WTC11 (cell line): Measurements from ENCODE around the gene ZDHHC14. TPM values are rescaled to one million over a fixed set of nuclear protein-coding genes. Genes with fewer than 3 reads are reported as not detected.

Source experiments
- ATAC-seq: fragments of 200-7000 bp; cut with Tn5 transposase; 2 replicates; pipeline ENCODE4 v1.10.0; 2021; ENCODE audit warnings: mild to moderate bottlenecking, moderate library complexity
- CTCF ChIA-PET: fragments of 300-600 bp; sonication (Branson Sonifier 250); formaldehyde crosslinking; loops from one replicate; lab custom pipeline; 2021; ENCODE audit warnings: antibody characterized with exemption; lab: Charles Lee
- POLR2A ChIA-PET: fragments of 350-600 bp; sonication (Branson Sonifier 250); formaldehyde crosslinking; loops from one replicate; lab custom pipeline; 2021; ENCODE audit warnings: antibody characterized with exemption; lab: Charles Lee
- DNase-seq: peaks from one replicate; pipeline ENCODE4 v3.0.0; 2021; ENCODE audit warnings: low spot score
- H3K27ac Mint-ChIP-seq: 2 replicates; pipeline ENCODE4 v1.8.0; 2021; ENCODE audit warnings: mixed read lengths
- H3K27me3 Mint-ChIP-seq: 2 replicates; pipeline ENCODE4 v1.8.0; 2021; ENCODE audit warnings: low read depth, mild to moderate bottlenecking, moderate library complexity, mixed read lengths
- H3K36me3 Mint-ChIP-seq: 2 replicates; pipeline ENCODE4 v1.8.0; 2021; ENCODE audit warnings: mixed read lengths
- H3K4me1 Mint-ChIP-seq: 2 replicates; pipeline ENCODE4 v1.8.0; 2022; ENCODE audit warnings: mixed read lengths
- H3K4me3 Mint-ChIP-seq: 2 replicates; pipeline ENCODE4 v1.8.0; 2021; ENCODE audit warnings: mild to moderate bottlenecking, moderate library complexity, mixed read lengths
- H3K9me3 Mint-ChIP-seq: 2 replicates; pipeline ENCODE4 v1.8.0; 2021; ENCODE audit warnings: mixed read lengths
- ATF2 ChIP-seq: sonication (generic); formaldehyde crosslinking; IDR thresholded peaks from 2 replicates; pipeline ENCODE4 v1.8.1; 2022; ENCODE audit warnings: low read depth, missing genetic modification reagents, borderline replicate concordance
- ELF4 ChIP-seq: sonication (generic); formaldehyde crosslinking; IDR thresholded peaks from 2 replicates; pipeline ENCODE4 v1.8.1; 2022; ENCODE audit warnings: low read depth, mild to moderate bottlenecking, moderate library complexity, missing genetic modification reagents
- ESRRA ChIP-seq: sonication (generic); formaldehyde crosslinking; IDR thresholded peaks from 2 replicates; pipeline ENCODE4 v1.8.1; 2022; ENCODE audit warnings: mild to moderate bottlenecking, missing genetic modification reagents, borderline replicate concordance
- FOXJ3 ChIP-seq: sonication (generic); formaldehyde crosslinking; IDR thresholded peaks from 2 replicates; pipeline ENCODE4 v1.9.0; 2021; ENCODE audit warnings: missing genetic modification reagents, mild to moderate bottlenecking, borderline replicate concordance
- JUN ChIP-seq: sonication (generic); formaldehyde crosslinking; IDR thresholded peaks from 2 replicates; pipeline ENCODE4 v1.8.0; 2023; ENCODE audit warnings: mild to moderate bottlenecking, missing genetic modification reagents
- MYBL2 ChIP-seq: sonication (generic); formaldehyde crosslinking; IDR thresholded peaks from 2 replicates; pipeline ENCODE4 v1.8.1; 2023; ENCODE audit warnings: mild to moderate bottlenecking, moderate library complexity, missing genetic modification reagents
- NFATC4 ChIP-seq: fragments of 250-450 bp; sonication (Bioruptor Pico); IDR thresholded peaks from 2 replicates; pipeline ENCODE4 v1.9.0; 2021; ENCODE audit warnings: mild to moderate bottlenecking
- RORB ChIP-seq: fragments of 250-450 bp; sonication (Bioruptor Pico); IDR thresholded peaks from 2 replicates; pipeline ENCODE4 v1.9.0; 2021; ENCODE audit warnings: mild to moderate bottlenecking
- SMAD3 ChIP-seq: sonication (generic); formaldehyde crosslinking; IDR thresholded peaks from 2 replicates; pipeline ENCODE4 v1.8.0; 2022; ENCODE audit warnings: missing genetic modification reagents, mild to moderate bottlenecking, borderline replicate concordance
- SP1 ChIP-seq: sonication (generic); formaldehyde crosslinking; conservative IDR thresholded peaks from 2 replicates; pipeline ENCODE4 v1.8.1; 2022; ENCODE audit warnings: missing genetic modification reagents
- TEAD1 ChIP-seq: sonication (generic); formaldehyde crosslinking; IDR thresholded peaks from 2 replicates; pipeline ENCODE4 v1.8.0; 2022; ENCODE audit warnings: mild to moderate bottlenecking, missing genetic modification reagents
- TP53 ChIP-seq: sonication (generic); formaldehyde crosslinking; IDR thresholded peaks from 2 replicates; pipeline ENCODE4 v1.8.1; 2023; ENCODE audit warnings: mild to moderate bottlenecking, missing genetic modification reagents
- USF1 ChIP-seq: sonication (generic); formaldehyde crosslinking; IDR thresholded peaks from 2 replicates; pipeline ENCODE4 v1.8.0; 2022; ENCODE audit warnings: mild to moderate bottlenecking, missing genetic modification reagents
- ZBTB21 ChIP-seq: sonication (generic); formaldehyde crosslinking; IDR thresholded peaks from 2 replicates; pipeline ENCODE4 v1.8.1; 2023; ENCODE audit warnings: mild to moderate bottlenecking, missing genetic modification reagents, borderline replicate concordance
- ZMAT4 ChIP-seq: fragments of 250-450 bp; sonication (Bioruptor Pico); IDR thresholded peaks from 2 replicates; pipeline ENCODE4 v1.9.0; 2021; ENCODE audit warnings: mild to moderate bottlenecking
- ZNF423 ChIP-seq: fragments of 250-450 bp; sonication (Bioruptor Pico); IDR thresholded peaks from 2 replicates; pipeline ENCODE4 v2.1.2; 2022; ENCODE audit warnings: mild to moderate bottlenecking, moderate library complexity
- ZNF425 ChIP-seq: fragments of 250-450 bp; sonication (Bioruptor Pico); conservative IDR thresholded peaks from 2 replicates; pipeline ENCODE4 v1.9.0; 2021; ENCODE audit warnings: mild to moderate bottlenecking
- total RNA-seq: library from RNA; stranded (reverse); gene quantifications from 3 replicates; pipeline ENCODE4 v1.2.3, GENCODE V29; 2021
- TF ChIP-seq, protein P1 (sequence below): sonication (generic); formaldehyde crosslinking; IDR thresholded peaks from 2 replicates; pipeline ENCODE4 v1.8.0; 2023; ENCODE audit warnings: missing genetic modification reagents
- TF ChIP-seq, protein P2 (sequence below): fragments of 250-450 bp; sonication (Bioruptor Pico); IDR thresholded peaks from 2 replicates; pipeline ENCODE4 v2.1.2; 2022; ENCODE audit warnings: mild to moderate bottlenecking, moderate library complexity
- TF ChIP-seq, protein P3 (sequence below): sonication (generic); formaldehyde crosslinking; IDR thresholded peaks from 2 replicates; pipeline ENCODE4 v1.8.1; 2023; ENCODE audit warnings: mild to moderate bottlenecking, missing genetic modification reagents
- TF ChIP-seq, protein P4 (sequence below): sonication (generic); formaldehyde crosslinking; IDR thresholded peaks from 2 replicates; pipeline ENCODE4 v1.8.1; 2022; ENCODE audit warnings: mild to moderate bottlenecking, missing genetic modification reagents, moderate library complexity, borderline replicate concordance
- TF ChIP-seq, protein P5 (sequence below): fragments of 250-450 bp; sonication (Bioruptor Pico); IDR thresholded peaks from 2 replicates; pipeline ENCODE4 v1.9.0; 2021; ENCODE audit warnings: moderate library complexity, mild to moderate bottlenecking, inconsistent platforms, borderline replicate concordance
- TF ChIP-seq, protein P6 (sequence below): sonication (generic); formaldehyde crosslinking; IDR thresholded peaks from 2 replicates; pipeline ENCODE4 v1.8.1; 2022; ENCODE audit warnings: low read depth, mild to moderate bottlenecking, moderate library complexity, missing genetic modification reagents, borderline replicate concordance

The ZDHHC14 gene
- total RNA-seq, 1 experiment from 2014 or later: 6.6 TPM

GRCh38 chr6:157713451-157714152, 332.6 kb downstream of the ZDHHC14 start:
- ChIA-PET POLR2A (no interaction called here), CTCF (interaction anchor here (1.0 to 1.7 kb wide), 3 partner anchors 160 to 399 kb away, joined by 3 to 7 read pairs (median 5); no protein-coding TSS in a partner anchor)
- Mint-ChIP-seq H3K36me3 (no peaks in the 10 kb centered on the region), H3K27me3 (peaks cover 16% of the 10 kb centered on the region), H3K9me3 (no peaks in the 10 kb centered on the region), H3K4me1 (peaks cover 74% of the 10 kb centered on the region), H3K4me3 (no peak overlapping the region), H3K27ac (no peak overlapping the region)
- DNase-seq (no peak), ATAC-seq (no peak)
- no peak for TF ChIP-seq TP53
- no peak for TF ChIP-seq ELF4 (CRISPR knock-in tag)
- no peak for TF ChIP-seq FOXJ3 (CRISPR knock-in tag)
- TF ChIP-seq, protein P1, sequence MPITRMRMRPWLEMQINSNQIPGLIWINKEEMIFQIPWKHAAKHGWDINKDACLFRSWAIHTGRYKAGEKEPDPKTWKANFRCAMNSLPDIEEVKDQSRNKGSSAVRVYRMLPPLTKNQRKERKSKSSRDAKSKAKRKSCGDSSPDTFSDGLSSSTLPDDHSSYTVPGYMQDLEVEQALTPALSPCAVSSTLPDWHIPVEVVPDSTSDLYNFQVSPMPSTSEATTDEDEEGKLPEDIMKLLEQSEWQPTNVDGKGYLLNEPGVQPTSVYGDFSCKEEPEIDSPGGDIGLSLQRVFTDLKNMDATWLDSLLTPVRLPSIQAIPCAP: no peak
- TF ChIP-seq MYBL2 (CRISPR knock-in tag): no peak
- TF ChIP-seq, protein P2, sequence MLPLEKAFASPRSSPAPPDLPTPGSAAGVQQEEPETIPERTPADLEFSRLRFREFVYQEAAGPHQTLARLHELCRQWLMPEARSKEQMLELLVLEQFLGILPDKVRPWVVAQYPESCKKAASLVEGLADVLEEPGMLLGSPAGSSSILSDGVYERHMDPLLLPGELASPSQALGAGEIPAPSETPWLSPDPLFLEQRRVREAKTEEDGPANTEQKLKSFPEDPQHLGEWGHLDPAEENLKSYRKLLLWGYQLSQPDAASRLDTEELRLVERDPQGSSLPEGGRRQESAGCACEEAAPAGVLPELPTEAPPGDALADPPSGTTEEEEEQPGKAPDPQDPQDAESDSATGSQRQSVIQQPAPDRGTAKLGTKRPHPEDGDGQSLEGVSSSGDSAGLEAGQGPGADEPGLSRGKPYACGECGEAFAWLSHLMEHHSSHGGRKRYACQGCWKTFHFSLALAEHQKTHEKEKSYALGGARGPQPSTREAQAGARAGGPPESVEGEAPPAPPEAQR: no peak
- TF ChIP-seq, protein P3, sequence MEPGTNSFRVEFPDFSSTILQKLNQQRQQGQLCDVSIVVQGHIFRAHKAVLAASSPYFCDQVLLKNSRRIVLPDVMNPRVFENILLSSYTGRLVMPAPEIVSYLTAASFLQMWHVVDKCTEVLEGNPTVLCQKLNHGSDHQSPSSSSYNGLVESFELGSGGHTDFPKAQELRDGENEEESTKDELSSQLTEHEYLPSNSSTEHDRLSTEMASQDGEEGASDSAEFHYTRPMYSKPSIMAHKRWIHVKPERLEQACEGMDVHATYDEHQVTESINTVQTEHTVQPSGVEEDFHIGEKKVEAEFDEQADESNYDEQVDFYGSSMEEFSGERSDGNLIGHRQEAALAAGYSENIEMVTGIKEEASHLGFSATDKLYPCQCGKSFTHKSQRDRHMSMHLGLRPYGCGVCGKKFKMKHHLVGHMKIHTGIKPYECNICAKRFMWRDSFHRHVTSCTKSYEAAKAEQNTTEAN: no peak
- TF ChIP-seq ZNF425 (CRISPR knock-in tag): no peak
- TF ChIP-seq JUN: no peak
- no peak for TF ChIP-seq NFATC4 (CRISPR knock-in tag)
- no peak for TF ChIP-seq ZMAT4 (CRISPR knock-in tag)

DNA sequence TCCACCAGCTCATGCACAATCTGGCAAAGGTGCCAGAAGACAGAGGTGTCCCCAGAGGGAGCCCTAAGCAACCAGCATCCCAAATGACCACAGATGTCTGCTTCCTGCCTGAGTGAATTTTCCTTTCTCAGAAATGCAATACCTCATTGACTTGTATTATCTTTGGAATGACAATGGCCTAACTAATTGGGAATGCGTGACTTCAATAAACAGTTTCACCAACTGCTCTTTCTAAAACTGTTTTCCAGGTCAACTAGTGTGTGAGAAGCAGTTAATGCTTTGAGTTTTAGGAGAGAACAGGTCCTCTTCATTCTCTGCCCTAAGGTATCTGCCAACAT, 333.1 kb downstream of the ZDHHC14 start:
- peaks cover 69% of the 10 kb centered on the region for H3K4me1 Mint-ChIP-seq
- H3K9me3 Mint-ChIP-seq: no peaks in the 10 kb centered on the region
- no peak for DNase-seq
- TF ChIP-seq RORB (CRISPR knock-in tag) (no peak), ESRRA (CRISPR knock-in tag) (no peak), SP1 (CRISPR knock-in tag) (no peak), ATF2 (no peak), JUN (no peak), ZNF423 (CRISPR knock-in tag) (no peak), SMAD3 (CRISPR knock-in tag) (no peak), TEAD1 (no peak), USF1 (CRISPR knock-in tag) (no peak), MYBL2 (CRISPR knock-in tag) (no peak), ZBTB21 (CRISPR knock-in tag) (no peak)
- TF ChIP-seq, protein P4, sequence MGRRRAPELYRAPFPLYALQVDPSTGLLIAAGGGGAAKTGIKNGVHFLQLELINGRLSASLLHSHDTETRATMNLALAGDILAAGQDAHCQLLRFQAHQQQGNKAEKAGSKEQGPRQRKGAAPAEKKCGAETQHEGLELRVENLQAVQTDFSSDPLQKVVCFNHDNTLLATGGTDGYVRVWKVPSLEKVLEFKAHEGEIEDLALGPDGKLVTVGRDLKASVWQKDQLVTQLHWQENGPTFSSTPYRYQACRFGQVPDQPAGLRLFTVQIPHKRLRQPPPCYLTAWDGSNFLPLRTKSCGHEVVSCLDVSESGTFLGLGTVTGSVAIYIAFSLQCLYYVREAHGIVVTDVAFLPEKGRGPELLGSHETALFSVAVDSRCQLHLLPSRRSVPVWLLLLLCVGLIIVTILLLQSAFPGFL (CRISPR knock-in tag): no peak
- TF ChIP-seq, protein P5, sequence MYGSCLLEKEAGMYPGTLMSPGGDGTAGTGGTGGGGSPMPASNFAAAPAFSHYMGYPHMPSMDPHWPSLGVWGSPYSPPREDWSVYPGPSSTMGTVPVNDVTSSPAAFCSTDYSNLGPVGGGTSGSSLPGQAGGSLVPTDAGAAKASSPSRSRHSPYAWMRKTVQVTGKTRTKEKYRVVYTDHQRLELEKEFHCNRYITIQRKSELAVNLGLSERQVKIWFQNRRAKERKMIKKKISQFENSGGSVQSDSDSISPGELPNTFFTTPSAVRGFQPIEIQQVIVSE (CRISPR knock-in tag): no peak
- TF ChIP-seq, protein P6, sequence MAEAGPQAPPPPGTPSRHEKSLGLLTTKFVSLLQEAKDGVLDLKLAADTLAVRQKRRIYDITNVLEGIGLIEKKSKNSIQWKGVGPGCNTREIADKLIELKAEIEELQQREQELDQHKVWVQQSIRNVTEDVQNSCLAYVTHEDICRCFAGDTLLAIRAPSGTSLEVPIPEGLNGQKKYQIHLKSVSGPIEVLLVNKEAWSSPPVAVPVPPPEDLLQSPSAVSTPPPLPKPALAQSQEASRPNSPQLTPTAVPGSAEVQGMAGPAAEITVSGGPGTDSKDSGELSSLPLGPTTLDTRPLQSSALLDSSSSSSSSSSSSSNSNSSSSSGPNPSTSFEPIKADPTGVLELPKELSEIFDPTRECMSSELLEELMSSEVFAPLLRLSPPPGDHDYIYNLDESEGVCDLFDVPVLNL (CRISPR knock-in tag): no peak
- TF ChIP-seq, all 79 proteins: peak for 0
- no peak overlapping the region for H3K4me3 Mint-ChIP-seq
- no peak for ATAC-seq
- H3K27ac Mint-ChIP-seq: no peak overlapping the region
- H3K27me3 Mint-ChIP-seq: peaks cover 16% of the 10 kb centered on the region
- ChIA-PET POLR2A (no interaction called here), CTCF (interaction anchor here (1.0 to 1.3 kb wide), 2 partner anchors 160 to 358 kb away, joined by 3 to 7 read pairs; no protein-coding TSS in a partner anchor)
- no peaks in the 10 kb centered on the region for H3K36me3 Mint-ChIP-seq
